ENCODE results near the gene RPL41.
A peak's percentile ranks its signal among the peaks of the same experiment; 100 is the strongest.

Gene RPL41

DNA sequence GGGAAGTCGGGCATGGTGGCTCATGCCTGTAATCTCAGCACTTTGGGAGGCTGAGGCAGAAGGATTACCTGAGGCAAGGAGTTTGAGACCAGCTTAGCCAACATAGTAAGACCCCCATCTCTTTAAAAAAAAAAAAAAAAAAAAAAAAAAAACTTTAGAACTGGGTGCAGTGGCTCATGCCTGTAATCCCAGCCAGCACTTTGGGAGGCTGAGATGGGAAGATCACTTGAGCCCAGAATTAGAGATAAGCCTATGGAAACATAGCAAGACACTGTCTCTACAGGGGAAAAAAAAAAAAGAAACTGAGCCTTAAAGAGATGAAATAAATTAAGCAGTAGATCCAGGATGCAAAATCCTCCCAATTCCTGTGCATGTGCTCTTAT is 13.8 kb upstream of the RPL41 start:
- ChIA-PET CTCF (interaction anchor here (0.5 to 1.9 kb wide), 4 partner anchors 12 to 129 kb away, joined by 3 to 6 read pairs (median 4); partner anchors contain the start of gene RAB5B), POLR2A (no interaction called here)
- no peaks in the 10 kb centered on the region for H3K27me3 ChIP-seq (replicated peaks in 2 of 5; ENCODE audit: control insufficient read depth in 4 of 5, insufficient read depth in 5 of 5, low read length in 4 of 5)
- 100% methylated on average over 1 of the region's 1 CpG for WGBS (ENCODE audit: insufficient coverage)
- H3K4me1 ChIP-seq (ENCODE audit: control extremely low read depth in 1 of 4, control insufficient read depth in 4 of 4, insufficient read depth in 4 of 4, low read length in 3 of 4): peaks cover 16 to 34% (median 27%) of the 10 kb centered on the region in 4 experiments
- H3K4me3 ChIP-seq (ENCODE audit: control insufficient read depth in 1 of 7, extremely low read depth in 1 of 7, insufficient read depth in 4 of 7, low read depth in 2 of 7, low read length in 6 of 7): peak overlapping the region in 1 of 7 experiments; percentile 95
- no peak overlapping the region for H3K27ac ChIP-seq (ENCODE audit: insufficient read depth in 1 of 2, low read depth in 1 of 2, low read length in 2 of 2, poor library complexity in 1 of 2, severe bottlenecking in 2 of 2)
- peaks cover 2 to 17% (median 9%) of the 10 kb centered on the region in 4 experiments for H3K36me3 ChIP-seq (ENCODE audit: control insufficient read depth in 4 of 4, insufficient read depth in 4 of 4, low read length in 3 of 4)
- no peaks in the 10 kb centered on the region for H3K9me3 ChIP-seq (ENCODE audit: control extremely low read depth in 1 of 5, control insufficient read depth in 4 of 5, insufficient read depth in 2 of 5, low read depth in 1 of 5, low read length in 4 of 5)
- DNase-seq: no peak

DNA sequence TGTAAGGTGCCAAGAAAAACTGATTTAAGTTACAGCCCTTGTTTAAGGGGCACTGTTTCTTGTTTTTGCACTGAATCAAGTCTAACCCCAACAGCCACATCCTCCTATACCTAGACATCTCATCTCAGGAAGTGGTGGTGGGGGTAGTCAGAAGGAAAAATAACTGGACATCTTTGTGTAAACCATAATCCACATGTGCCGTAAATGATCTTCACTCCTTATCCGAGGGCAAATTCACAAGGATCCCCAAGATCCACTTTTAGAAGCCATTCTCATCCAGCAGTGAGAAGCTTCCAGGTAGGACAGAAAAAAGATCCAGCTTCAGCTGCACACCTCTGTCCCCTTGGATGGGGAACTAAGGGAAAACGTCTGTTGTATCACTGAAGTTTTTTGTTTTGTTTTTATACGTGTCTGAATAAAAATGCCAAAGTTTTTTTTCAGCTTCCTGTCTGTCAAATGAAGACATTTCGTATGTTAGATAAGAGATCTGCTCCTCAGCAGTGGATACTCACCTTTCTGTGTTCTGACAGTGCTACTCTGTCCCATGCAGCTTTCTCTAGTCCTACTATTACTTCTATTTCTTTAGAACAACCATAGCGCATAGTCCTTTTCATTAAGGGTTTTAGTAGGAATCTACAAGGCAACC is 13.2 kb upstream of the RPL41 start:
- POLR2A ChIA-PET: no interaction called here
- no peaks in the 10 kb centered on the region for H3K9me3 ChIP-seq (ENCODE audit: control extremely low read depth in 1 of 5, control insufficient read depth in 4 of 5, insufficient read depth in 2 of 5, low read depth in 1 of 5, low read length in 4 of 5)
- WGBS (ENCODE audit: insufficient coverage): 51% methylated on average over 5 of the region's 6 CpGs
- no peaks in the 10 kb centered on the region for H3K27me3 ChIP-seq (replicated peaks in 2 of 5; ENCODE audit: control insufficient read depth in 4 of 5, insufficient read depth in 5 of 5, low read length in 4 of 5)
- CTCF ChIA-PET: interaction anchor here (0.5 to 2.2 kb wide), 6 partner anchors 12 to 129 kb away, joined by 3 to 8 read pairs (median 4); partner anchors contain the start of gene RAB5B
- peaks cover 16 to 34% (median 27%) of the 10 kb centered on the region in 4 experiments for H3K4me1 ChIP-seq (ENCODE audit: control extremely low read depth in 1 of 4, control insufficient read depth in 4 of 4, insufficient read depth in 4 of 4, low read length in 3 of 4)
- DNase-seq: peak in 2 of 3 donors; percentile 34 to 44
- peak overlapping the region in 6 of 7 experiments; percentile 80 to 97 (median 90) for H3K4me3 ChIP-seq (ENCODE audit: control insufficient read depth in 1 of 7, extremely low read depth in 1 of 7, insufficient read depth in 4 of 7, low read depth in 2 of 7, low read length in 6 of 7)
- peaks cover 4 to 22% (median 14%) of the 10 kb centered on the region in 4 experiments for H3K36me3 ChIP-seq (ENCODE audit: control insufficient read depth in 4 of 4, insufficient read depth in 4 of 4, low read length in 3 of 4)
- H3K27ac ChIP-seq (ENCODE audit: insufficient read depth in 1 of 2, low read depth in 1 of 2, low read length in 2 of 2, poor library complexity in 1 of 2, severe bottlenecking in 2 of 2): peak overlapping the region in 1 of 2 experiments; percentile 93

DNA sequence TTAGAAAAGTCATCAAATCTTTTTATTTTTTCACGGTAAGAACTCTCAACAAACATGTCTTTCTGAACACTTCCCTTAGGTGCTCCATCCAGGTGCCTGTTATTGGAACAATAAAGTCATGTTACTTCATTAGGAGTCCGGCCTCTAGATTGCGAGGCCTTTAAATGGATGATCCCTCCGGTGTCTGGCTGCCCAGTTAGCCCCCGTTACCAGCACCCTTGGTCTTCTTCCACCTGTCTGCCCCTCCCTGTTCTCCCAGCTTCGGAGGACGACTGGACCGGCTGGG is 12.7 kb upstream of the RPL41 start:
- H3K4me3 ChIP-seq (ENCODE audit: control insufficient read depth in 1 of 7, extremely low read depth in 1 of 7, insufficient read depth in 4 of 7, low read depth in 2 of 7, low read length in 6 of 7): peak overlapping the region; percentile 75 to 97 (median 86)
- no peaks in the 10 kb centered on the region for H3K27me3 ChIP-seq (replicated peaks in 2 of 5; ENCODE audit: control insufficient read depth in 4 of 5, insufficient read depth in 5 of 5, low read length in 4 of 5)
- H3K27ac ChIP-seq (ENCODE audit: insufficient read depth in 1 of 2, low read depth in 1 of 2, low read length in 2 of 2, poor library complexity in 1 of 2, severe bottlenecking in 2 of 2): peak overlapping the region in 1 of 2 experiments; percentile 93
- DNase-seq: no peak
- peaks cover 6 to 28% (median 17%) of the 10 kb centered on the region in 4 experiments for H3K36me3 ChIP-seq (ENCODE audit: control insufficient read depth in 4 of 4, insufficient read depth in 4 of 4, low read length in 3 of 4)
- 3% methylated on average over 8 of the region's 8 CpGs for WGBS (ENCODE audit: insufficient coverage)
- H3K9me3 ChIP-seq (ENCODE audit: control extremely low read depth in 1 of 5, control insufficient read depth in 4 of 5, insufficient read depth in 2 of 5, low read depth in 1 of 5, low read length in 4 of 5): no peaks in the 10 kb centered on the region
- peaks cover 16 to 34% (median 27%) of the 10 kb centered on the region in 4 experiments for H3K4me1 ChIP-seq (ENCODE audit: control extremely low read depth in 1 of 4, control insufficient read depth in 4 of 4, insufficient read depth in 4 of 4, low read length in 3 of 4)
- CTCF ChIA-PET: interaction anchor here (0.9 to 2.2 kb wide), 12 partner anchors 10 to 360 kb away, joined by 3 to 10 read pairs (median 4); partner anchors contain the start of genes ERBB3 and ZC3H10
- POLR2A ChIA-PET: interaction anchor here (0.6 to 2.1 kb wide), 4 partner anchors 13 to 130 kb away, joined by 3 to 35 read pairs (median 3); partner anchors contain the start of genes ERBB3, RAB5B, RPL41 and ZC3H10

DNA sequence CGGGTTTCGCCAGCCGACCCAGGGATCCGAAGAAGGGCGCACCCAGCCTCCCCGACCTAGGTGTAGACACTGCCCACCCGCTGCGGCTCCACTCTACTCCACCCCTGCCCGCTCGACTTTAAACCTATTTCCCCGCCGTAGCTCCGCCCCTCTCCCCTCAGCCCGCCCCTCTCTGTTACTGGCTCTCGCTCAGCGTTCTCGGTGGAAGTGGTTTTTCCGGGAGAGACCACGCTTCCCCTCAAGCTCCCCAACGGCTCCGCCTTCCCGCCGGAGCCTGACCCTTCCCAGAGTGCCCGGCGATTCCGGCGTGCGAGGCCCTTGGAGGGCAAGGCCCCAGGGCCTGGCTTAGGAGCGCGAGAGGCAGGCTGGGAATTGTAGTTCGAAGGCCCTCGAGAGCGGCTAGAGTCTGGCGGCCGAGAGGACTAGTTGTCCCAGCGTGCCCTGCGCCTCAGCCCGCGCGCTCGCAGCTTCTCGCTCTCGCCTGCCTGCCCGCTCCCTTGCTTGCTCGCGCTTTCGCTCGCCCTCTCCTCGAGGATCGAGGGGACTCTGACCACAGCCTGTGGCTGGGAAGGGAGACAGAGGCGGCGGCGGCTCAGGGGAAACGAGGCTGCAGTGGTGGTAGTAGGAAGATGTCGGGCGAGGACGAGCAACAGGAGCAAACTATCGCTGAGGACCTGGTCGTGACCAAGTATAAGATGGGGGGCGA is 12.2 kb upstream of the RPL41 start, which contains the start of gene PA2G4:
PA2G4 (plus strand) TSS at position 451 of the 706 bp plus-strand sequence; CDS start at position 630, 179 bp downstream.
- no peaks in the 10 kb centered on the region for H3K27me3 ChIP-seq (replicated peaks in 2 of 5; ENCODE audit: control insufficient read depth in 4 of 5, insufficient read depth in 5 of 5, low read length in 4 of 5)
- DNase-seq: peak; percentile 99 to 100 (median 99)
- ChIA-PET CTCF (interaction anchor here (0.9 to 2.2 kb wide), 12 partner anchors 9 to 360 kb away, joined by 3 to 10 read pairs (median 4); partner anchors contain the start of genes ERBB3 and ZC3H10), POLR2A (interaction anchor here (0.6 to 2.1 kb wide), 5 partner anchors 12 to 131 kb away, joined by 3 to 35 read pairs (median 3); partner anchors contain the start of genes ERBB3, RAB5B, RNF41 and RPL41)
- H3K4me3 ChIP-seq (ENCODE audit: control insufficient read depth in 1 of 7, extremely low read depth in 1 of 7, insufficient read depth in 4 of 7, low read depth in 2 of 7, low read length in 6 of 7): peak within 1 kb of the TSS; percentile 75 to 97 (median 86)
- H3K36me3 ChIP-seq (ENCODE audit: control insufficient read depth in 4 of 4, insufficient read depth in 4 of 4, low read length in 3 of 4): peaks cover 8 to 30% (median 19%) of the 10 kb centered on the region in 4 experiments
- peaks cover 16 to 34% (median 27%) of the 10 kb centered on the region in 4 experiments for H3K4me1 ChIP-seq (ENCODE audit: control extremely low read depth in 1 of 4, control insufficient read depth in 4 of 4, insufficient read depth in 4 of 4, low read length in 3 of 4)
- peak within 1 kb of the TSS; percentile 74 to 93 for H3K27ac ChIP-seq (ENCODE audit: insufficient read depth in 1 of 2, low read depth in 1 of 2, low read length in 2 of 2, poor library complexity in 1 of 2, severe bottlenecking in 2 of 2)
- 0% methylated on average over 57 of the region's 60 CpGs for WGBS (ENCODE audit: insufficient coverage)
- H3K9me3 ChIP-seq (ENCODE audit: control extremely low read depth in 1 of 5, control insufficient read depth in 4 of 5, insufficient read depth in 2 of 5, low read depth in 1 of 5, low read length in 4 of 5): no peaks in the 10 kb centered on the region

DNA sequence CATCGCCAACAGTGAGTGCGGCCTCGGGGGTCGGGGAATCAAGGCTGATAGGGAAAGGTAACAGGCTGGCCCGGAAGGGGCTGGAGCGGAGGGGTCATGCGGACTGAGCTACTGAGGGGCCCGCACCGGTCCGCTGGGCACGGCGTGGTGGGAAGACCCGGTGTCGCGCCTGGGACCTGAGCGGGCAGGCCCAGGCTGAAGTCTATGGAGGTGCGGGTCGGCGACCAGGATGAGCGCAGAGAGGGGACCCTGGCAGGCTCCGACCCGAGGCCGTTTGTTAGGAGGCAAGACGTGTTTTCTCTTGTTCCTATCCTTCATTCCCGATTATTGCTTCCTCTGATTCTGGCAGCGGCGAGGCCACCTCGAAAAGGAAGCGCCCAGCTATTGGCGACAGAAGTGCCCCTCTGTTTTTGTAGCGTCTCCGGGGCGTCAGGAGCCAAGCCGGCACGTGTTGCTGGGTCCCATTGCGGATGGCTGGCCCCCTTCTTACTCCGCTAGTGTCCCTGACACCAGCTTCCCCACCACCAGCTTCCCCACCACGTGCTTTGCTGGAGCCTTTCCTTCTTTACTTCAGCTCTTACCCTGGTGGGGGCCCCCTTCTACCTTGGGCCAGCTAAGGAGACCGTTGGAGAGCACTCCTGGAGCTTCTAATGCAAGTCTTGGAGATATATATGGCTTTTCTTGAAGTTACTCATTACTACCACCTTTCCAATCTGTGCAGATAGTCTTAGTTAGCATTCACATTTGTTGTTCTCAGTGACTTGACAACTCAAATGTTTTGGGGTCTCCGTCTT is 11.4 kb upstream of the RPL41 start:
- peaks cover 13 to 37% (median 25%) of the 10 kb centered on the region in 4 experiments for H3K36me3 ChIP-seq (ENCODE audit: control insufficient read depth in 4 of 4, insufficient read depth in 4 of 4, low read length in 3 of 4)
- POLR2A ChIA-PET: interaction anchor here (1.0 to 2.1 kb wide), 4 partner anchors 12 to 132 kb away, joined by 3 to 35 read pairs (median 4); partner anchors contain the start of genes ERBB3, RAB5B, RNF41 and RPL41
- peak in 1 of 3 donors; percentile 32 for DNase-seq
- peak overlapping the region; percentile 75 to 97 (median 86) for H3K4me3 ChIP-seq (ENCODE audit: control insufficient read depth in 1 of 7, extremely low read depth in 1 of 7, insufficient read depth in 4 of 7, low read depth in 2 of 7, low read length in 6 of 7)
- H3K4me1 ChIP-seq (ENCODE audit: control extremely low read depth in 1 of 4, control insufficient read depth in 4 of 4, insufficient read depth in 4 of 4, low read length in 3 of 4): peaks cover 16 to 34% (median 27%) of the 10 kb centered on the region in 4 experiments
- CTCF ChIA-PET: interaction anchor here (0.7 to 2.2 kb wide), 12 partner anchors 10 to 359 kb away, joined by 3 to 10 read pairs (median 4); partner anchors contain the start of genes ERBB3, RPL41, SMARCC2 and ZC3H10
- 1% methylated on average over 35 of the region's 40 CpGs for WGBS (ENCODE audit: insufficient coverage)
- H3K9me3 ChIP-seq (ENCODE audit: control extremely low read depth in 1 of 5, control insufficient read depth in 4 of 5, insufficient read depth in 2 of 5, low read depth in 1 of 5, low read length in 4 of 5): no peaks in the 10 kb centered on the region
- no peaks in the 10 kb centered on the region for H3K27me3 ChIP-seq (replicated peaks in 2 of 5; ENCODE audit: control insufficient read depth in 4 of 5, insufficient read depth in 5 of 5, low read length in 4 of 5)
- H3K27ac ChIP-seq (ENCODE audit: insufficient read depth in 1 of 2, low read depth in 1 of 2, low read length in 2 of 2, poor library complexity in 1 of 2, severe bottlenecking in 2 of 2): peak overlapping the region; percentile 74 to 93

DNA sequence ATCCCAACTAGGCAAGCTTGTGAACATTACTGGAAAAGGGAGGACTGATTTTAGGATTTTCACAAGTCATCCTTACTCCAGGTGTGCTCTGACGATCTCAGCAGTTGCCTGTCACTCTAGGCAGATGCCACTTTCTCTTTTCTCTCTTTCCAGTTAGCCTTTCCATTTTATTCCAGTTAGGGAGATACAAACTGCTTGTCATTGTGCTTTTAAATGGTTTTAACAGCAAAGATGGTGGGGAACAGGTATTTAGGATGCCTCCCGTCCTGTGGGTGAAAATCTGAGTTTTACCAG is 10.9 kb upstream of the RPL41 start:
- ChIA-PET CTCF (interaction anchor here (0.7 to 2.2 kb wide), 5 partner anchors 10 to 83 kb away, joined by 3 to 10 read pairs (median 4); partner anchors contain the start of genes ERBB3 and RPL41), POLR2A (interaction anchor here (1.2 to 2.1 kb wide), 2 partner anchors 11 to 116 kb away, joined by 4 to 35 read pairs; partner anchors contain the start of genes RNF41, RPL41 and ZC3H10)
- peak overlapping the region in 6 of 7 experiments; percentile 80 to 97 (median 90) for H3K4me3 ChIP-seq (ENCODE audit: control insufficient read depth in 1 of 7, extremely low read depth in 1 of 7, insufficient read depth in 4 of 7, low read depth in 2 of 7, low read length in 6 of 7)
- WGBS (ENCODE audit: insufficient coverage): no CpG with 5 or more reads among the region's 2 CpGs
- H3K9me3 ChIP-seq (ENCODE audit: control extremely low read depth in 1 of 5, control insufficient read depth in 4 of 5, insufficient read depth in 2 of 5, low read depth in 1 of 5, low read length in 4 of 5): no peaks in the 10 kb centered on the region
- DNase-seq: no peak
- peaks cover 14 to 42% (median 30%) of the 10 kb centered on the region in 4 experiments for H3K36me3 ChIP-seq (ENCODE audit: control insufficient read depth in 4 of 4, insufficient read depth in 4 of 4, low read length in 3 of 4)
- H3K4me1 ChIP-seq (ENCODE audit: control extremely low read depth in 1 of 4, control insufficient read depth in 4 of 4, insufficient read depth in 4 of 4, low read length in 3 of 4): peaks cover 16 to 34% (median 27%) of the 10 kb centered on the region in 4 experiments
- no peaks in the 10 kb centered on the region for H3K27me3 ChIP-seq (replicated peaks in 2 of 5; ENCODE audit: control insufficient read depth in 4 of 5, insufficient read depth in 5 of 5, low read length in 4 of 5)
- H3K27ac ChIP-seq (ENCODE audit: insufficient read depth in 1 of 2, low read depth in 1 of 2, low read length in 2 of 2, poor library complexity in 1 of 2, severe bottlenecking in 2 of 2): peak overlapping the region; percentile 74 to 93
